Esophagus squamous epithelium (tissue), 5 donors: ENCODE results near the gene CGB1. TPM values are rescaled to one million over a fixed set of nuclear protein-coding genes. Genes with fewer than 3 reads are reported as not detected.

Source experiments
- DNase-seq: peaks from one replicate; lab custom pipeline; 2025; lab: John Stamatoyannopoulos, UW
- H3K27ac ChIP-seq, 4 donors: fragments of 200-600 bp; sonication (generic); one replicate each; pipeline ENCODE4 v1.5.1; 2016 to 2019; ENCODE audit warnings: mild to moderate bottlenecking in 1 of 4
- H3K27me3 ChIP-seq, 4 donors: fragments of 200-600 bp; sonication (generic); 1 replicate in 3 of 4; 2 replicates in 1 of 4; pipeline versions ENCODE4 v1.5.1 to v1.6.0; 2017 to 2021; ENCODE audit warnings: antibody characterized with exemption in 1 of 4
- H3K36me3 ChIP-seq, 3 donors: fragments of 200-600 bp; sonication (generic); one replicate each; pipeline ENCODE4 v1.5.1; 2016 to 2019
- H3K4me1 ChIP-seq, 3 donors: fragments of 200-600 bp; sonication (generic); one replicate each; pipeline ENCODE4 v1.5.1; 2017 to 2019
- H3K4me3 ChIP-seq, 4 donors: fragments of 200-600 bp; sonication (generic); 1 replicate in 3 of 4; 2 replicates in 1 of 4; pipeline ENCODE4 v1.5.1; 2016 to 2019; ENCODE audit warnings: mild to moderate bottlenecking in 2 of 4, moderate library complexity in 1 of 4
- H3K9me3 ChIP-seq, 3 donors: fragments of 200-600 bp; sonication (generic); one replicate each; pipeline ENCODE4 v1.5.1; 2016 to 2019
- CTCF ChIP-seq, 6 experiments: fragments of 450-650 bp in 4 of 6; fragments of 200-600 bp in 2 of 6; sonication (generic) in 2 of 6; IDR thresholded peaks; one replicate each; pipeline ENCODE4 v1.5.1; 2016 to 2019; ENCODE audit warnings: antibody characterized with exemption in 6 of 6, mild to moderate bottlenecking in 4 of 6, moderate library complexity in 4 of 6
- POLR2A ChIP-seq, 4 donors: fragments of 450-650 bp; IDR thresholded peaks; one replicate each; pipeline ENCODE4 v1.6.1; 2017; ENCODE audit warnings: antibody characterized with exemption in 4 of 4, mild to moderate bottlenecking in 4 of 4, moderate library complexity in 3 of 4
- WGBS, 2 donors: methylation state at CpG; one replicate each; pipeline ENCODE4 v1.1.5; 2018; 5-methylcytosine and 5-hydroxymethylcytosine counted together
- intact Hi-C: fragments of 100-400 bp; cut with DNase I; formaldehyde crosslinking; loops from one replicate; pipeline ENCODE4 v1.15.0; 2022
- total RNA-seq, 4 donors: library from RNA; depleted of rRNA; stranded (reverse); fragments of >200 nt; gene quantifications; one replicate each; pipeline ENCODE4 v1.1.0, GENCODE V29; 2016
- donor health status: DM: yes; HTN: yes; CAD: no.

Gene CGB1
- total RNA-seq, 4 donors from 2014 or later = not detected

- Histone ChIP-seq H3K9me3 (no peaks in the 10 kb centered on the region), H3K4me1 (peaks cover 0 to 22% (median 17%) of the 10 kb centered on the region in 3 donors), H3K27ac (no peak overlapping the region), H3K27me3 (peaks cover 0 to 22% (median 0%) of the 10 kb centered on the region in 4 donors), H3K36me3 (peaks cover 15 to 76% (median 19%) of the 10 kb centered on the region in 3 donors), H3K4me3 (no peak overlapping the region)
- no peak for DNase-seq
- TF ChIP-seq POLR2A (IDR thresholded peaks at IDR 0.05) = no peak
- no peak for TF ChIP-seq CTCF (IDR thresholded peaks at IDR 0.05)
- WGBS, 2 donors = 86 to 92% methylated on average over 10 to 19 of the region's 32 CpGs
- intact Hi-C loops = no loop called here
These were observed 22.4 kb downstream of the CGB1 start for GRCh38 chr19:49014123-49014869.

GRCh38 chr19:49011194-49011593, 25.5 kb downstream of the CGB1 start:
- intact Hi-C loops = no loop called here
- Histone ChIP-seq H3K4me3 (no peak overlapping the region), H3K4me1 (no peaks in the 10 kb centered on the region), H3K36me3 (peaks cover 18 to 97% (median 34%) of the 10 kb centered on the region in 3 donors), H3K9me3 (no peaks in the 10 kb centered on the region), H3K27me3 (no peaks in the 10 kb centered on the region), H3K27ac (no peak overlapping the region)
- DNase-seq = no peak
- WGBS, 2 donors = 78 to 97% methylated on average over 5 to 6 of the region's 17 CpGs
- TF ChIP-seq CTCF (IDR thresholded peaks at IDR 0.05) (no peak), POLR2A (IDR thresholded peaks at IDR 0.05) (no peak)

DNA sequence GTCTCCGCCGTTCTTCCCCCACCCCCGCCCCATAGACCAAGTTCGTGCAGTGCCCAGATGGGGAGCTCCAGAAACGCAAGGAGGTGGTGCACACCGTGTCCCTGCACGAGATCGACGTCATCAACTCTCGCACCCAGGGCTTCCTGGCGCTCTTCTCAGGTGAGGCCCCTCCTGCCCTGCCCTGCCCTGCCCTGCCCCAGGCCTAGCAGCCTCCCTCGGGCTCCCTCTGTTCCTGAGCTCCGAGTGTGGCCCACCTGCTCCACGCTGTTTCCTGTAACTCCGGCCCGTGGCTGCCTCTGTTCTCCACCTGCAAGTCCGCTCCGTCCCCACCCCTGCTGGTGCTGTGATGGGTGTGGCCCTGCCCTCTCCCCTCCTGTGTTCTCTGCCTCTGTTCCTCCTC, 26.2 kb downstream of the CGB1 start:
- Histone ChIP-seq H3K9me3 (no peaks in the 10 kb centered on the region), H3K27ac (no peak overlapping the region), H3K4me1 (no peaks in the 10 kb centered on the region), H3K27me3 (no peaks in the 10 kb centered on the region), H3K36me3 (peaks cover 15 to 97% (median 39%) of the 10 kb centered on the region in 3 donors), H3K4me3 (no peak overlapping the region)
- DNase-seq = no peak
- TF ChIP-seq POLR2A (IDR thresholded peaks at IDR 0.05) (no peak), CTCF (IDR thresholded peaks at IDR 0.05) (no peak)
- intact Hi-C loops = no loop called here
- WGBS, 2 donors = 89 to 91% methylated on average over 12 to 16 of the region's 18 CpGs

DNA sequence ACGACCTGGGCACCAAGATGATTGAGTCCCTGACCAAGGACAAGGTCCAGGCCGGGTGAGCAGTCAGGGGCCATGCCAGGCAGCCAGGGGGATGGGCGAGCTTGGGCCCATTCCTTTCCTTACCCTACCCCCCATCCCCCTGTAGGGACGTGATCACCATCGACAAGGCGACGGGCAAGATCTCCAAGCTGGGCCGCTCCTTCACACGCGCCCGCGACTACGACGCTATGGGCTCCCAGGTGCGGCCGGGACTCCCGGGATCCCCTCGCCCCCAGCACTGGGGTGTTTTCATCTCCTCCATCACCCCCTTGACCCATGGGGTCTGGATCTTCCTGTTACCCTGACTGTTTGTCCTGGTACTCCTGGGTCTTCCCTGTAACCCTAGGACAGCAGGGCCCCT, 26.9 kb downstream of the CGB1 start:
- DNase-seq = no peak
- Histone ChIP-seq H3K4me1 (no peaks in the 10 kb centered on the region), H3K4me3 (no peak overlapping the region), H3K9me3 (no peaks in the 10 kb centered on the region), H3K36me3 (peaks cover 18 to 97% (median 43%) of the 10 kb centered on the region in 3 donors), H3K27me3 (no peaks in the 10 kb centered on the region), H3K27ac (no peak overlapping the region)
- intact Hi-C loops = no loop called here
- TF ChIP-seq CTCF (IDR thresholded peaks at IDR 0.05) = no peak
- 96 to 99% methylated on average over 11 to 15 of the region's 18 CpGs for WGBS, 2 donors

GRCh38 chr19:49006905-49007304, 29.8 kb downstream of the CGB1 start:
- 90 to 98% methylated on average over 2 to 11 of the region's 22 CpGs for WGBS, 2 donors
- Histone ChIP-seq H3K4me1 (no peaks in the 10 kb centered on the region), H3K36me3 (peaks cover 37 to 97% (median 55%) of the 10 kb centered on the region in 3 donors), H3K27ac (no peak overlapping the region), H3K4me3 (no peak overlapping the region), H3K27me3 (no peaks in the 10 kb centered on the region), H3K9me3 (no peaks in the 10 kb centered on the region)
- TF ChIP-seq CTCF (IDR thresholded peaks at IDR 0.05) (no peak), POLR2A (IDR thresholded peaks at IDR 0.05) (no peak)
- no peak for DNase-seq
- intact Hi-C loops = no loop called here
